NCI-H1436 (cell line): ENCODE data around the gene MRM2.

ENCODE experiments used
- DNase-seq: peaks from one replicate; lab custom pipeline; 2025; lab: John Stamatoyannopoulos, UW

MRM2 gene

GRCh38 chr7:2222516-2222915 is 19.5 kb downstream of the MRM2 start:
- no peak for DNase-seq

GRCh38 chr7:2220954-2221353 is 21.1 kb downstream of the MRM2 start:
- no peak for DNase-seq

GRCh38 chr7:2220506-2220905 is 21.5 kb downstream of the MRM2 start:
- no peak for DNase-seq

GRCh38 chr7:2220030-2220429 is 22.0 kb downstream of the MRM2 start:
- no peak for DNase-seq

GRCh38 chr7:2219606-2220005 is 22.4 kb downstream of the MRM2 start:
- no peak for DNase-seq

- DNase-seq = no peak
Observed at GRCh38 chr7:2219136-2219535, 22.9 kb downstream of the MRM2 start.

- no peak for DNase-seq
Observed at GRCh38 chr7:2218444-2218785, 23.6 kb downstream of the MRM2 start.

GRCh38 chr7:2217716-2218443 is 24.1 kb downstream of the MRM2 start:
- DNase-seq = no peak

- DNase-seq = no peak
Observed at GRCh38 chr7:2217206-2217605, 24.8 kb downstream of the MRM2 start.

- DNase-seq = no peak
Observed at GRCh38 chr7:2215851-2216250, 26.2 kb downstream of the MRM2 start.

GRCh38 chr7:2214636-2215035 is 27.4 kb downstream of the MRM2 start:
- no peak for DNase-seq

- no peak for DNase-seq
Observed at GRCh38 chr7:2213551-2214215, 28.3 kb downstream of the MRM2 start.

- DNase-seq = no peak
Observed at GRCh38 chr7:2212906-2213305, 29.1 kb downstream of the MRM2 start.

GRCh38 chr7:2211926-2212325 is 30.1 kb downstream of the MRM2 start:
- no peak for DNase-seq

GRCh38 chr7:2211259-2211880 is 30.6 kb downstream of the MRM2 start:
- no peak for DNase-seq

GRCh38 chr7:2210551-2211258 is 31.3 kb downstream of the MRM2 start:
- DNase-seq = no peak

- no peak for DNase-seq
Observed at GRCh38 chr7:2209961-2210323, 32.1 kb downstream of the MRM2 start.

GRCh38 chr7:2209146-2209960 is 32.7 kb downstream of the MRM2 start:
- DNase-seq = peak; percentile 6

- no peak for DNase-seq
Observed at GRCh38 chr7:2208712-2209111, 33.3 kb downstream of the MRM2 start.

- no peak for DNase-seq
Observed at GRCh38 chr7:2205036-2205780, 36.8 kb downstream of the MRM2 start.

- DNase-seq = no peak
Observed at GRCh38 chr7:2204446-2204845, 37.6 kb downstream of the MRM2 start.
